ENCODE data around the gene DMRTB1. TPM values are rescaled to one million over a fixed set of nuclear protein-coding genes. Genes with fewer than 3 reads are reported as not detected.

Gene DMRTB1
- total and polyA plus RNA-seq, 2 donors (not counting 1 experiment from before 2014, with no cell fraction given) = not detected

GRCh38 chr1:53513846-53514245, 54.6 kb downstream of the DMRTB1 start:
- no peak overlapping the region for H3K4me3 ChIP-seq (replicated peaks in 1 of 4; ENCODE audit: control extremely low read depth in 1 of 4, insufficient read depth in 1 of 4, low read depth in 3 of 4, low read length in 4 of 4)
- TF ChIP-seq CTCF (conservative IDR thresholded peaks at IDR 0.05 in 1 of 2, IDR thresholded peaks at IDR 0.05 in 1 of 2; ENCODE audit: low read depth in 1 of 2, low read length in 2 of 2) (no peak), EZH2 (IDR thresholded peaks at IDR 0.05; ENCODE audit: low read length, missing control alignments) (no peak)
- H3K9me3 ChIP-seq (ENCODE audit: control insufficient read depth, insufficient read depth, low read depth, low read length) = no peaks in the 10 kb centered on the region
- H3K4me1 ChIP-seq (ENCODE audit: control insufficient read depth, extremely low read depth, insufficient read depth, low read length) = no peaks in the 10 kb centered on the region
- no peaks in the 10 kb centered on the region for H3K36me3 ChIP-seq (ENCODE audit: control insufficient read depth, insufficient read depth, low read length)
- no peak overlapping the region for H2AFZ ChIP-seq (ENCODE audit: low read length)
- no peaks in the 10 kb centered on the region for H3K27me3 ChIP-seq (ENCODE audit: control insufficient read depth, insufficient read depth, low read length)
- H4K20me1 ChIP-seq (ENCODE audit: control insufficient read depth, extremely low read depth, insufficient read depth, low read length) = no peaks in the 10 kb centered on the region
- H3K4me2 ChIP-seq (ENCODE audit: extremely low read depth, insufficient read depth, low read length) = no peak overlapping the region
- H3K9ac ChIP-seq (ENCODE audit: insufficient read depth, low read length) = no peak overlapping the region
- no peaks in the 10 kb centered on the region for H3K79me2 ChIP-seq (ENCODE audit: control insufficient read depth, insufficient read depth, low read length)
- no peak overlapping the region for H3K27ac ChIP-seq (ENCODE audit: insufficient read depth, low read length)
- no peak for DNase-seq (ENCODE audit: low read depth in 2 of 2)

- Histone ChIP-seq H4K20me1 (ENCODE audit: control insufficient read depth, extremely low read depth, insufficient read depth, low read length) (no peaks in the 10 kb centered on the region), H2AFZ (ENCODE audit: low read length) (no peak overlapping the region), H3K9me3 (ENCODE audit: control insufficient read depth, insufficient read depth, low read depth, low read length) (no peaks in the 10 kb centered on the region), H3K27ac (ENCODE audit: insufficient read depth, low read length) (no peak overlapping the region), H3K4me3 (replicated peaks in 1 of 4; ENCODE audit: control extremely low read depth in 1 of 4, insufficient read depth in 1 of 4, low read depth in 3 of 4, low read length in 4 of 4) (no peak overlapping the region), H3K27me3 (ENCODE audit: control insufficient read depth, insufficient read depth, low read length) (no peaks in the 10 kb centered on the region), H3K36me3 (ENCODE audit: control insufficient read depth, insufficient read depth, low read length) (no peaks in the 10 kb centered on the region), H3K4me2 (ENCODE audit: extremely low read depth, insufficient read depth, low read length) (no peak overlapping the region), H3K9ac (ENCODE audit: insufficient read depth, low read length) (no peak overlapping the region), H3K4me1 (ENCODE audit: control insufficient read depth, extremely low read depth, insufficient read depth, low read length) (no peaks in the 10 kb centered on the region), H3K79me2 (ENCODE audit: control insufficient read depth, insufficient read depth, low read length) (no peaks in the 10 kb centered on the region)
- no peak for TF ChIP-seq CTCF (conservative IDR thresholded peaks at IDR 0.05 in 1 of 2, IDR thresholded peaks at IDR 0.05 in 1 of 2; ENCODE audit: low read depth in 1 of 2, low read length in 2 of 2)
- TF ChIP-seq EZH2 (IDR thresholded peaks at IDR 0.05; ENCODE audit: low read length, missing control alignments) = no peak
- DNase-seq (ENCODE audit: low read depth in 2 of 2) = no peak
Measured at GRCh38 chr1:53514436-53514835, 55.2 kb downstream of the DMRTB1 start.

- Histone ChIP-seq H3K4me2 (ENCODE audit: extremely low read depth, insufficient read depth, low read length) (no peak overlapping the region), H3K9ac (ENCODE audit: insufficient read depth, low read length) (no peak overlapping the region), H4K20me1 (ENCODE audit: control insufficient read depth, extremely low read depth, insufficient read depth, low read length) (no peaks in the 10 kb centered on the region), H3K4me1 (ENCODE audit: control insufficient read depth, extremely low read depth, insufficient read depth, low read length) (no peaks in the 10 kb centered on the region), H3K4me3 (replicated peaks in 1 of 4; ENCODE audit: control extremely low read depth in 1 of 4, insufficient read depth in 1 of 4, low read depth in 3 of 4, low read length in 4 of 4) (no peak overlapping the region), H2AFZ (ENCODE audit: low read length) (no peak overlapping the region), H3K36me3 (ENCODE audit: control insufficient read depth, insufficient read depth, low read length) (no peaks in the 10 kb centered on the region), H3K27ac (ENCODE audit: insufficient read depth, low read length) (no peak overlapping the region), H3K79me2 (ENCODE audit: control insufficient read depth, insufficient read depth, low read length) (no peaks in the 10 kb centered on the region), H3K9me3 (ENCODE audit: control insufficient read depth, insufficient read depth, low read depth, low read length) (no peaks in the 10 kb centered on the region), H3K27me3 (ENCODE audit: control insufficient read depth, insufficient read depth, low read length) (no peaks in the 10 kb centered on the region)
- no peak for DNase-seq (ENCODE audit: low read depth in 2 of 2)
- TF ChIP-seq EZH2 (IDR thresholded peaks at IDR 0.05; ENCODE audit: low read length, missing control alignments) (no peak), CTCF (conservative IDR thresholded peaks at IDR 0.05 in 1 of 2, IDR thresholded peaks at IDR 0.05 in 1 of 2; ENCODE audit: low read depth in 1 of 2, low read length in 2 of 2) (no peak)
Measured at GRCh38 chr1:53516181-53516580, 57.0 kb downstream of the DMRTB1 start.

Other genes with a start within 250 kb of the DMRTB1 start
- gene CZIB, start 238.8 kb upstream of the DMRTB1 start, total RNA-seq = 56.5 and 60.6 TPM in 2 replicates
- gene CZIB, start 238.8 kb upstream of the DMRTB1 start, polyA plus RNA-seq = 73.1 and 99.4 TPM in 2 replicates
- 33.0 and 35.2 TPM in 2 replicates for gene MAGOH, start 220.9 kb upstream of the DMRTB1 start, total RNA-seq
- 34.5 and 45.5 TPM in 2 replicates for gene MAGOH, start 220.9 kb upstream of the DMRTB1 start, polyA plus RNA-seq
- gene LRP8, start 131.3 kb upstream of the DMRTB1 start, total RNA-seq = 3.1 and 8.4 TPM in 2 replicates
- 10.3 and 21.3 TPM in 2 replicates for gene LRP8, start 131.3 kb upstream of the DMRTB1 start, polyA plus RNA-seq